Transverse colon (tissue), 3 donors: ENCODE results near the gene CCNG2.

ENCODE experiments used
- EP300 ChIP-seq: sonication (generic); formaldehyde crosslinking; IDR thresholded peaks from one replicate; pipeline ENCODE4 v1.6.1; 2017; ENCODE audit warnings: antibody characterized with exemption, low read depth
- POLR2A ChIP-seq: fragments of 450-650 bp; IDR thresholded peaks from one replicate; pipeline ENCODE4 v1.6.1; 2016; ENCODE audit warnings: antibody characterized with exemption, mild to moderate bottlenecking, moderate library complexity
- TF ChIP-seq, protein P1 (sequence below), 5 experiments: fragments of 200-600 bp in 3 of 5; fragments of 450-650 bp in 2 of 5; sonication (generic) in 3 of 5; IDR thresholded peaks; 1 replicate in 2 of 5; 2 replicates in 3 of 5; pipeline ENCODE4 v1.5.1; 2016 to 2017; ENCODE audit warnings: antibody characterized with exemption in 5 of 5, inconsistent platforms in 3 of 5, mild to moderate bottlenecking in 2 of 5, moderate library complexity in 1 of 5

DNA sequence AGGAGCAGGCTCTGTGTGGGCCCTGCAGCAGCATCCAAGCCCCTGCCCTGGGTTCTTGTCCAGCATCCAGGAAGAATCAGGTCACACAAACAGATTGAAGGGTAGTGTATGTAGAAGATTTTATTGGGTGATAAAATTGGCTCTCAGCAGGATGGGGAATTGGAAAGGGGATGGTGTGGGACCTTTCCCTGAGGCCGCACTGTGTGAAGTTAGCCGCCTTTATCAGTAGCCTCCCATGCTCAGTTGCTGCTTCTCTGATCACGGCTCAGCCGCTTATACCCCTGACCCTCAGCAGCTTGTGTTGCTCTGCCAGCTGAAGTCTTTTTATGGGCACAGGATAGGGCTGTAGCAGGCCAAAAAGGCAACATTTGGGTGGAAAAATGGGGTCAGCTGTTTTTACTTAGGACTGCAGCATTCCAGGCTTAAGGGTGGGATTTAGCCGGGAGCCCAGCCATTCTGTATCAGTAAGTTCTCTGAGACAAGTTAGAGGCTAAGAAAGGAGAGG lies 35.2 kb upstream of the CCNG2 start:
- TF ChIP-seq, protein P1, sequence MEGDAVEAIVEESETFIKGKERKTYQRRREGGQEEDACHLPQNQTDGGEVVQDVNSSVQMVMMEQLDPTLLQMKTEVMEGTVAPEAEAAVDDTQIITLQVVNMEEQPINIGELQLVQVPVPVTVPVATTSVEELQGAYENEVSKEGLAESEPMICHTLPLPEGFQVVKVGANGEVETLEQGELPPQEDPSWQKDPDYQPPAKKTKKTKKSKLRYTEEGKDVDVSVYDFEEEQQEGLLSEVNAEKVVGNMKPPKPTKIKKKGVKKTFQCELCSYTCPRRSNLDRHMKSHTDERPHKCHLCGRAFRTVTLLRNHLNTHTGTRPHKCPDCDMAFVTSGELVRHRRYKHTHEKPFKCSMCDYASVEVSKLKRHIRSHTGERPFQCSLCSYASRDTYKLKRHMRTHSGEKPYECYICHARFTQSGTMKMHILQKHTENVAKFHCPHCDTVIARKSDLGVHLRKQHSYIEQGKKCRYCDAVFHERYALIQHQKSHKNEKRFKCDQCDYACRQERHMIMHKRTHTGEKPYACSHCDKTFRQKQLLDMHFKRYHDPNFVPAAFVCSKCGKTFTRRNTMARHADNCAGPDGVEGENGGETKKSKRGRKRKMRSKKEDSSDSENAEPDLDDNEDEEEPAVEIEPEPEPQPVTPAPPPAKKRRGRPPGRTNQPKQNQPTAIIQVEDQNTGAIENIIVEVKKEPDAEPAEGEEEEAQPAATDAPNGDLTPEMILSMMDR (IDR thresholded peaks at IDR 0.05): no peak
- TF ChIP-seq EP300 (no peak), POLR2A (no peak)
